Upper lobe of left lung (tissue), 6 donors: Measurements from ENCODE around the gene TELO2. TPM values are rescaled to one million over a fixed set of nuclear protein-coding genes. Genes with fewer than 3 reads are reported as not detected.

Experiments used
- ATAC-seq, 2 donors: fragments of 200-7000 bp; cut with Tn5 transposase; one replicate each; pipeline ENCODE4 v1.9.1; 2022; ENCODE audit warnings: mild to moderate bottlenecking in 2 of 2, moderate library complexity in 2 of 2; ENCODE audit not compliant: low FRiP score in 2 of 2
- DNase-seq, 2 donors: peaks; one replicate each; pipeline ENCODE4 v3.0.0-alpha.2; 2019 to 2020
- H3K27ac ChIP-seq, 4 donors: fragments of 200-600 bp; sonication (generic); one replicate each; pipeline ENCODE4 v1.5.1; 2016 to 2019
- H3K27me3 ChIP-seq, 4 donors: fragments of 200-600 bp; sonication (generic); one replicate each; pipeline ENCODE4 v1.5.1; 2017 to 2019
- H3K36me3 ChIP-seq, 4 donors: fragments of 200-600 bp; sonication (generic); one replicate each; pipeline ENCODE4 v1.5.1; 2016 to 2019
- H3K4me1 ChIP-seq, 4 donors: fragments of 200-600 bp; sonication (generic); one replicate each; pipeline ENCODE4 v1.5.1; 2018 to 2019
- H3K4me3 ChIP-seq, 4 donors: fragments of 200-600 bp; sonication (generic); one replicate each; pipeline ENCODE4 v1.5.1; 2017 to 2019; ENCODE audit warnings: mild to moderate bottlenecking in 2 of 4, moderate library complexity in 1 of 4
- H3K9me3 ChIP-seq, 4 donors: fragments of 200-600 bp; sonication (generic); one replicate each; pipeline ENCODE4 v1.5.1; 2018 to 2019
- EP300 ChIP-seq, 4 donors: sonication (generic); formaldehyde crosslinking; IDR thresholded peaks; one replicate each; pipeline ENCODE4 v1.5.1; 2017; ENCODE audit warnings: antibody characterized with exemption in 4 of 4, control low read depth in 2 of 4
- POLR2A ChIP-seq, 4 donors: fragments of 450-650 bp; IDR thresholded peaks; one replicate each; pipeline ENCODE4 v1.5.1; 2016 to 2017; ENCODE audit warnings: antibody characterized with exemption in 4 of 4, mild to moderate bottlenecking in 2 of 4
- POLR2AphosphoS5 ChIP-seq, 2 donors: sonication (generic); formaldehyde crosslinking; IDR thresholded peaks; one replicate each; pipeline ENCODE4 v1.5.1; 2017; ENCODE audit warnings: antibody characterized with exemption in 2 of 2
- WGBS, 2 donors: methylation state at CpG; one replicate each; pipeline ENCODE4 v1.1.5; 2017 to 2018; 5-methylcytosine and 5-hydroxymethylcytosine counted together
- total RNA-seq, 6 donors: library from RNA; depleted of rRNA in 4 of 6; stranded (reverse); fragments of >200 nt in 4 of 6; gene quantifications; one replicate each; pipeline versions ENCODE4 v1.1.0 to v1.2.1, GENCODE V29; 2016 to 2021
- TF ChIP-seq, protein P1 (sequence below), 6 experiments: fragments of 450-650 bp in 4 of 6; fragments of 200-600 bp in 2 of 6; sonication (generic) in 2 of 6; IDR thresholded peaks; one replicate each; pipeline ENCODE4 v1.5.1; 2016 to 2019; ENCODE audit warnings: antibody characterized with exemption in 6 of 6
- donor health status: DM: no; HTN: no; CAD: no; lungs with moderate emphysema.
- donor health status: DM: no; HTN: yes; CAD: no; lungs with severe emphysema.

The TELO2 gene
- total RNA-seq, 6 donors from 2014 or later, result 13.8 to 130 (median 41.5) TPM

- TF ChIP-seq EP300 (IDR thresholded peaks at IDR 0.05) (no peak), POLR2A (IDR thresholded peaks at IDR 0.05) (no peak)
- peaks cover 87 to 99% (median 94%) of the 10 kb centered on the region in 4 donors for H3K4me1 ChIP-seq
- H3K4me3 ChIP-seq, result peak overlapping the region in 1 of 4 donors; percentile 4
- no peaks in the 10 kb centered on the region for H3K9me3 ChIP-seq
- 86 to 95% methylated on average over 4 to 11 of the region's 16 CpGs for WGBS, 2 donors
- ATAC-seq, result no peak
- H3K27ac ChIP-seq, result peak overlapping the region; percentile 75 to 93 (median 82)
- no peak for DNase-seq
- peaks cover 3 to 83% (median 49%) of the 10 kb centered on the region in 4 donors for H3K36me3 ChIP-seq
- H3K27me3 ChIP-seq, result no peaks in the 10 kb centered on the region
Observed at GRCh38 chr16:1546430-1546829, 53.3 kb downstream of the TELO2 start.

GRCh38 chr16:1548233-1548632 is 55.1 kb downstream of the TELO2 start:
- H3K27me3 ChIP-seq, result no peaks in the 10 kb centered on the region
- H3K27ac ChIP-seq, result peak overlapping the region; percentile 45 to 93 (median 80)
- no peak for ATAC-seq
- 41 to 49% methylated on average over 5 of the region's 5 CpGs for WGBS, 2 donors
- no peak for DNase-seq
- H3K4me1 ChIP-seq, result peaks cover 74 to 87% (median 83%) of the 10 kb centered on the region in 4 donors
- TF ChIP-seq POLR2A (IDR thresholded peaks at IDR 0.05) (no peak), POLR2AphosphoS5 (IDR thresholded peaks at IDR 0.05) (no peak), EP300 (IDR thresholded peaks at IDR 0.05) (no peak)
- TF ChIP-seq, protein P1, sequence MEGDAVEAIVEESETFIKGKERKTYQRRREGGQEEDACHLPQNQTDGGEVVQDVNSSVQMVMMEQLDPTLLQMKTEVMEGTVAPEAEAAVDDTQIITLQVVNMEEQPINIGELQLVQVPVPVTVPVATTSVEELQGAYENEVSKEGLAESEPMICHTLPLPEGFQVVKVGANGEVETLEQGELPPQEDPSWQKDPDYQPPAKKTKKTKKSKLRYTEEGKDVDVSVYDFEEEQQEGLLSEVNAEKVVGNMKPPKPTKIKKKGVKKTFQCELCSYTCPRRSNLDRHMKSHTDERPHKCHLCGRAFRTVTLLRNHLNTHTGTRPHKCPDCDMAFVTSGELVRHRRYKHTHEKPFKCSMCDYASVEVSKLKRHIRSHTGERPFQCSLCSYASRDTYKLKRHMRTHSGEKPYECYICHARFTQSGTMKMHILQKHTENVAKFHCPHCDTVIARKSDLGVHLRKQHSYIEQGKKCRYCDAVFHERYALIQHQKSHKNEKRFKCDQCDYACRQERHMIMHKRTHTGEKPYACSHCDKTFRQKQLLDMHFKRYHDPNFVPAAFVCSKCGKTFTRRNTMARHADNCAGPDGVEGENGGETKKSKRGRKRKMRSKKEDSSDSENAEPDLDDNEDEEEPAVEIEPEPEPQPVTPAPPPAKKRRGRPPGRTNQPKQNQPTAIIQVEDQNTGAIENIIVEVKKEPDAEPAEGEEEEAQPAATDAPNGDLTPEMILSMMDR (IDR thresholded peaks at IDR 0.05), result no peak
- no peak overlapping the region for H3K4me3 ChIP-seq
- peaks cover 0 to 80% (median 46%) of the 10 kb centered on the region in 4 donors for H3K36me3 ChIP-seq
- H3K9me3 ChIP-seq, result no peaks in the 10 kb centered on the region

GRCh38 chr16:1548727-1549126 is 55.6 kb downstream of the TELO2 start:
- H3K4me3 ChIP-seq, result no peak overlapping the region
- WGBS, 2 donors, result 68 to 74% methylated on average over 21 to 23 of the region's 23 CpGs
- H3K4me1 ChIP-seq, result peaks cover 69 to 82% (median 78%) of the 10 kb centered on the region in 4 donors
- H3K27me3 ChIP-seq, result no peaks in the 10 kb centered on the region
- H3K9me3 ChIP-seq, result no peaks in the 10 kb centered on the region
- peak overlapping the region in 3 of 4 donors; percentile 75 to 93 (median 85) for H3K27ac ChIP-seq
- H3K36me3 ChIP-seq, result peaks cover 0 to 80% (median 48%) of the 10 kb centered on the region in 4 donors
- ATAC-seq (no peak), DNase-seq (peak in 1 of 2 donors; percentile 76)
- TF ChIP-seq, protein P1 (IDR thresholded peaks at IDR 0.05), result no peak
- TF ChIP-seq POLR2A (IDR thresholded peaks at IDR 0.05), result no peak
- no peak for TF ChIP-seq EP300 (IDR thresholded peaks at IDR 0.05)
- no peak for TF ChIP-seq POLR2AphosphoS5 (IDR thresholded peaks at IDR 0.05)

DNA sequence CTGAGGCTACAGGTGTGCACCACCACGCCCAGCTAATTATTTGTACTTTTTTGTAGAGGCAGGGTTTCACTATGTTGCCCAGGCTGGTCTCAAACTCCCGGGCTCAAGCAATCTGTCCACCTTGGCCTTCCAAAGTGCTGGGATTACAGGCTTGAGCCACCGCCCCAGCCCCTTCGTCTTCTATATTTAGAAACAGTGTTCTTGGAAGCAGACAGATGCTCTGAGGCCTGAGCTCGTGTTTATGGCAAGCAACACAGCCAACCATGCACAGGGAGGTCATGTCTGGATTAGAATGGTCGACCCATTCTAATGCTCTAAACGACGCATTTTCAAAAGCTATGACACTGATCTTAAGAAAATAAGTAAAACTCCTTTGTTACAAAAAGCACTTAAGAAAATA is 56.9 kb downstream of the TELO2 start:
- DNase-seq (no peak), ATAC-seq (no peak)
- Histone ChIP-seq H3K27ac (peak overlapping the region in 3 of 4 donors; percentile 53 to 93 (median 75)), H3K9me3 (no peaks in the 10 kb centered on the region), H3K4me1 (peaks cover 58 to 68% (median 67%) of the 10 kb centered on the region in 4 donors), H3K27me3 (no peaks in the 10 kb centered on the region), H3K4me3 (no peak overlapping the region), H3K36me3 (peaks cover 4 to 90% (median 60%) of the 10 kb centered on the region in 4 donors)
- TF ChIP-seq POLR2AphosphoS5 (IDR thresholded peaks at IDR 0.05) (no peak), POLR2A (IDR thresholded peaks at IDR 0.05) (no peak), EP300 (IDR thresholded peaks at IDR 0.05) (no peak)
- TF ChIP-seq, protein P1 (IDR thresholded peaks at IDR 0.05), result no peak
- WGBS, 2 donors, result 69 to 75% methylated on average over 8 of the region's 8 CpGs

DNA sequence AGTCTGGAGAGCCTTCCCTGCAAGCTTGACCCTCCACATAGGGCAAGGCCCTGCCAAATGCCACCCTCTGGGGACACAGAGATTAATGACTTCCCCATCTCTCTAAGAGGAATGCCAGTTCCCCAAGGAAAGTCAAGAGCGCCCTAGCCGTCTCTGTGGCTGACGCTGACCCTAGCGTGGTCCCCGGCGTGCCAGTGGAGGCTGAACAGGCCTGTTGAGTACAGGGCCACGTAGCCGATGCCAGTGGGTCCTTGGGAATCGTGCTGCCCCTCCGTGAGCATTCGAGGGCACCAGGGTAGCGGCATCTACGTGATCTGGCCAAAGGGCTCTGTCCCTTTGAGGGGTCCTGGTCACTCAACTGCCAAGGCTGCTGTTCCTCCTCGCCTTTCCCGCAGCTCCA is 57.5 kb downstream of the TELO2 start:
- ATAC-seq (no peak), DNase-seq (peak in 1 of 2 donors; percentile 44)
- H3K4me3 ChIP-seq, result no peak overlapping the region
- WGBS, 2 donors, result 86 to 93% methylated on average over 11 to 14 of the region's 15 CpGs
- H3K27me3 ChIP-seq, result no peaks in the 10 kb centered on the region
- no peaks in the 10 kb centered on the region for H3K9me3 ChIP-seq
- peak overlapping the region in 3 of 4 donors; percentile 53 to 93 (median 75) for H3K27ac ChIP-seq
- no peak for TF ChIP-seq EP300 (IDR thresholded peaks at IDR 0.05)
- TF ChIP-seq, protein P1 (IDR thresholded peaks at IDR 0.05), result no peak
- TF ChIP-seq POLR2AphosphoS5 (IDR thresholded peaks at IDR 0.05), result no peak
- no peak for TF ChIP-seq POLR2A (IDR thresholded peaks at IDR 0.05)
- peaks cover 9 to 95% (median 66%) of the 10 kb centered on the region in 4 donors for H3K36me3 ChIP-seq
- peaks cover 52 to 65% (median 62%) of the 10 kb centered on the region in 4 donors for H3K4me1 ChIP-seq
